HepG2 (cell line): ENCODE data around the gene TGIF1. TPM values are rescaled to one million over a fixed set of nuclear protein-coding genes. Genes with fewer than 3 reads are reported as not detected.

Experiments
- BRD4 ChIP-seq: sonication (generic); formaldehyde crosslinking; IDR thresholded peaks from 2 replicates; pipeline ENCODE4 v1.4.0; 2020; ENCODE audit warnings: missing genetic modification reagents
- CEBPB ChIP-seq: IDR thresholded peaks from 2 replicates; pipeline ENCODE4 v1.6.1; 2011; ENCODE audit warnings: low read depth, low read length, improper control_type of control experiment, borderline replicate concordance
- FOSL1 ChIP-seq: sonication (generic); formaldehyde crosslinking; IDR thresholded peaks from 2 replicates; pipeline ENCODE4 v1.9.0; 2021; ENCODE audit warnings: missing genetic modification reagents, borderline replicate concordance
- HDAC1 ChIP-seq: sonication (generic); formaldehyde crosslinking; IDR thresholded peaks from 2 replicates; pipeline ENCODE4 v1.5.1; 2020; ENCODE audit warnings: mild to moderate bottlenecking, missing genetic modification reagents
- HNRNPH1 ChIP-seq: fragments of 200-400 bp; formaldehyde crosslinking; optimal IDR thresholded peaks from 2 replicates; pipeline ENCODE3; 2017; ENCODE audit warnings: mild to moderate bottlenecking, low read depth, low read length
- NFATC3 ChIP-seq: sonication (generic); formaldehyde crosslinking; IDR thresholded peaks from 2 replicates; pipeline ENCODE4 v1.5.1; 2020; ENCODE audit warnings: mild to moderate bottlenecking, missing genetic modification reagents
- PCBP1 ChIP-seq: fragments of 200-400 bp; formaldehyde crosslinking; IDR thresholded peaks from 2 replicates; pipeline ENCODE4 v1.6.1; 2017; ENCODE audit warnings: mild to moderate bottlenecking, low read depth, low read length, borderline replicate concordance
- POGZ ChIP-seq: sonication (generic); formaldehyde crosslinking; IDR thresholded peaks from 2 replicates; pipeline ENCODE4 v1.4.0; 2020; ENCODE audit warnings: mild to moderate bottlenecking, missing genetic modification reagents
- RXRB ChIP-seq: IDR thresholded peaks from 2 replicates; pipeline ENCODE4 v1.6.1; 2016; ENCODE audit warnings: borderline replicate concordance, missing genetic modification reagents, missing compliant biosample characterization
- YY1 ChIP-seq: IDR thresholded peaks from 2 replicates; pipeline ENCODE4 v1.6.1; 2011; ENCODE audit warnings: low read length, low read depth, moderate library complexity, mild to moderate bottlenecking; ENCODE audit not compliant: insufficient read depth, insufficient replicate concordance
- ZBTB7A ChIP-seq: sonication (generic); formaldehyde crosslinking; IDR thresholded peaks from 2 replicates; pipeline ENCODE4 v1.8.0; 2022; ENCODE audit warnings: mild to moderate bottlenecking, missing genetic modification reagents
- ZFAT ChIP-seq: sonication (generic); formaldehyde crosslinking; conservative IDR thresholded peaks from 2 replicates; pipeline ENCODE4 v1.8.1; 2023; ENCODE audit warnings: missing genetic modification reagents, inconsistent platforms
- ZMAT3 ChIP-seq: sonication (generic); formaldehyde crosslinking; conservative IDR thresholded peaks from 2 replicates; pipeline ENCODE4 v1.7.0; 2021; ENCODE audit warnings: missing genetic modification reagents
- ZNF10 ChIP-seq: sonication (generic); formaldehyde crosslinking; IDR thresholded peaks from 2 replicates; pipeline ENCODE4 v1.4.0; 2020; ENCODE audit warnings: mild to moderate bottlenecking, low read depth, missing genetic modification reagents, borderline replicate concordance
- ZNF34 ChIP-seq: sonication (generic); formaldehyde crosslinking; IDR thresholded peaks from 2 replicates; pipeline ENCODE4 v1.4.0; 2020; ENCODE audit warnings: mild to moderate bottlenecking, missing genetic modification reagents, borderline replicate concordance
- polyA plus RNA-seq, 8 experiments: library from polyadenylated mRNA; depleted of rRNA in 3 of 8; stranded (reverse) in 7 of 8; unstranded in 1 of 8; fragments of >200 nt; fragmentation: Illumina TruSeq in 4 of 8; extraction: Trizol in 4 of 8; gene quantifications; 2 replicates each; pipeline versions ENCODE4 v1.2.1 to v1.2.3, GENCODE V29; 2011 to 2016; ENCODE audit warnings: low read depth in 4 of 8, missing spikeins in 1 of 8, mixed read lengths in 1 of 8; ENCODE audit not compliant: insufficient read depth in 1 of 8
- total RNA-seq, 5 experiments: library from RNA; depleted of rRNA; stranded (reverse); fragments of >200 nt; fragmentation: Illumina TruSeq; extraction: Trizol; gene quantifications; 2 replicates each; pipeline ENCODE4 v1.2.3, GENCODE V29; 2016; ENCODE audit warnings: low read depth in 1 of 5
- TF ChIP-seq, protein P1 (sequence below): sonication (generic); formaldehyde crosslinking; IDR thresholded peaks from 2 replicates; pipeline ENCODE4 v1.4.0; 2020; ENCODE audit warnings: mild to moderate bottlenecking, missing genetic modification reagents
- TF ChIP-seq, protein P2 (sequence below): IDR thresholded peaks from 2 replicates; pipeline ENCODE4 v1.6.1; 2012; ENCODE audit warnings: inconsistent platforms
- TF ChIP-seq, protein P3 (sequence below): sonication (generic); formaldehyde crosslinking; IDR thresholded peaks from 2 replicates; pipeline ENCODE4 v1.8.1; 2023; ENCODE audit warnings: mild to moderate bottlenecking, inconsistent platforms, moderate library complexity, missing genetic modification reagents, borderline replicate concordance
- TF ChIP-seq, protein P4 (sequence below): IDR thresholded peaks from 2 replicates; pipeline ENCODE4 v1.6.1; 2016; ENCODE audit warnings: mild to moderate bottlenecking

Gene TGIF1
- total and polyA plus RNA-seq, 2 of the 13 experiments (the other 11 are each of a cell fraction or from before 2014, with no cell fraction given) = 50.0 to 76.1 TPM

DNA sequence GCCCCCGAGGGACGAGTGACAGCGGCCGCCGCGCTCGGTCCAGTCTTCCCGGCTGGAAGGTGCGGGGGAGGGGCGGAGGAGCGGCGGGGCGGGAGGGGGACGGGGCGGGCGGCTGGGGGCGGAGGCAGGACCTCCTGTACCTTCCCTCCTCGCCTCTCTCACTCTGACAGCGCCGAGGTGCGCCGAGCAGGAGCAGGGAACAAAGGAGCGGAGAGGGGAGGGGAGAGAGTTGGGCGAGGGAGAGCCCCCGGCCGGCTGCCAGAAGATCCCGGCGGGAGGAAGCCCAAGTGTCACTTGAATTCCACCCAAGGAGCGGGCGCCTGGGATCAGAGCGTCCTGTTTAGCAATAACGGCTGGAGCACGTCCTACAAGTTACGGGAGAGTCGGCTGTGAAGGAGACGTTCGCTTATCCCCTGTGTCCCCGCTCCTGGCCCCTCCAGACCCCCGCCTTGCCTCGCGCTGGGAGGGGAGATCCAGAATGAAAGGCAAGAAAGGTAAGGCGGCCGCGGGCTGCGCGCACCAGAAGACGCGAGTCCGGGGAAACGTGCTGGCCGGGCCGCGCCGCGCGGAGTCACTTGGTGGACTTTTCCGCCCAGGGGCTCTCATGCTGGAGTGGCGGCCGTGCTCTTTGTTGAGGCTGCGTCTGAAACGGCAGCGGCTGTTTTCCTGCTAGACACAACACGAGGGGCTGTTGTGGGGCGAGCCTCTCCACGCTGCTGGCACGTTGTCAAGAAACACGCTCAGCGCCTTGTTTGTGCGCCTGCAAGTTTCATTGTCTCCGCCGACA lies at the start of gene TGIF1 (continued):
- 0 out of 2 replicates have a peak, but pooled peaks have one; percentile 70 for TF ChIP-seq NFATC3 (CRISPR knock-in tag)
- TF ChIP-seq BRD4 (CRISPR knock-in tag) = 0 out of 2 replicates have a peak, but pooled peaks have one; percentile 50
- TF ChIP-seq, protein P1, sequence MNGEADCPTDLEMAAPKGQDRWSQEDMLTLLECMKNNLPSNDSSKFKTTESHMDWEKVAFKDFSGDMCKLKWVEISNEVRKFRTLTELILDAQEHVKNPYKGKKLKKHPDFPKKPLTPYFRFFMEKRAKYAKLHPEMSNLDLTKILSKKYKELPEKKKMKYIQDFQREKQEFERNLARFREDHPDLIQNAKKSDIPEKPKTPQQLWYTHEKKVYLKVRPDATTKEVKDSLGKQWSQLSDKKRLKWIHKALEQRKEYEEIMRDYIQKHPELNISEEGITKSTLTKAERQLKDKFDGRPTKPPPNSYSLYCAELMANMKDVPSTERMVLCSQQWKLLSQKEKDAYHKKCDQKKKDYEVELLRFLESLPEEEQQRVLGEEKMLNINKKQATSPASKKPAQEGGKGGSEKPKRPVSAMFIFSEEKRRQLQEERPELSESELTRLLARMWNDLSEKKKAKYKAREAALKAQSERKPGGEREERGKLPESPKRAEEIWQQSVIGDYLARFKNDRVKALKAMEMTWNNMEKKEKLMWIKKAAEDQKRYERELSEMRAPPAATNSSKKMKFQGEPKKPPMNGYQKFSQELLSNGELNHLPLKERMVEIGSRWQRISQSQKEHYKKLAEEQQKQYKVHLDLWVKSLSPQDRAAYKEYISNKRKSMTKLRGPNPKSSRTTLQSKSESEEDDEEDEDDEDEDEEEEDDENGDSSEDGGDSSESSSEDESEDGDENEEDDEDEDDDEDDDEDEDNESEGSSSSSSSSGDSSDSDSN (CRISPR knock-in tag) = peak; percentile 57
- no peak for TF ChIP-seq YY1
- TF ChIP-seq CEBPB = no peak
- 0 out of 2 replicates have a peak, but pooled peaks have one; percentile 18 for TF ChIP-seq ZFAT (CRISPR knock-in tag)
- TF ChIP-seq, protein P2, sequence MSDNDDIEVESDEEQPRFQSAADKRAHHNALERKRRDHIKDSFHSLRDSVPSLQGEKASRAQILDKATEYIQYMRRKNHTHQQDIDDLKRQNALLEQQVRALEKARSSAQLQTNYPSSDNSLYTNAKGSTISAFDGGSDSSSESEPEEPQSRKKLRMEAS = peak; percentile 53
- 0 out of 2 replicates have a peak, but pooled peaks have one; percentile 11 for TF ChIP-seq ZMAT3 (CRISPR knock-in tag)
- TF ChIP-seq ZBTB7A (CRISPR knock-in tag) = no peak
- 0 out of 2 replicates have a peak, but pooled peaks have one; percentile 6 for TF ChIP-seq RXRB
- TF ChIP-seq, protein P3, sequence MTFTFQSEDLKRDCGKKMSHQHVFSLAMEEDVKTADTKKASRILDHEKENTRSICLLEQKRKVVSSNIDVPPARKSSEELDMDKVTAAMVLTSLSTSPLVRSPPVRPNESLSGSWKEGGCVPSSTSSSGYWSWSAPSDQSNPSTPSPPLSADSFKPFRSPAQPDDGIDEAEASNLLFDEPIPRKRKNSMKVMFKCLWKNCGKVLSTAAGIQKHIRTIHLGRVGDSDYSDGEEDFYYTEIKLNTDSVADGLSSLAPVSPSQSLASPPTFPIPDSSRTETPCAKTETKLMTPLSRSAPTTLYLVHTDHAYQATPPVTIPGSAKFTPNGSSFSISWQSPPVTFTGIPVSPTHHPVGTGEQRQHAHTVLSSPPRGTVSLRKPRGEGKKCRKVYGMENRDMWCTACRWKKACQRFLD (CRISPR knock-in tag) = no peak
- peak; percentile 67 for TF ChIP-seq HNRNPH1
- TF ChIP-seq, protein P4, sequence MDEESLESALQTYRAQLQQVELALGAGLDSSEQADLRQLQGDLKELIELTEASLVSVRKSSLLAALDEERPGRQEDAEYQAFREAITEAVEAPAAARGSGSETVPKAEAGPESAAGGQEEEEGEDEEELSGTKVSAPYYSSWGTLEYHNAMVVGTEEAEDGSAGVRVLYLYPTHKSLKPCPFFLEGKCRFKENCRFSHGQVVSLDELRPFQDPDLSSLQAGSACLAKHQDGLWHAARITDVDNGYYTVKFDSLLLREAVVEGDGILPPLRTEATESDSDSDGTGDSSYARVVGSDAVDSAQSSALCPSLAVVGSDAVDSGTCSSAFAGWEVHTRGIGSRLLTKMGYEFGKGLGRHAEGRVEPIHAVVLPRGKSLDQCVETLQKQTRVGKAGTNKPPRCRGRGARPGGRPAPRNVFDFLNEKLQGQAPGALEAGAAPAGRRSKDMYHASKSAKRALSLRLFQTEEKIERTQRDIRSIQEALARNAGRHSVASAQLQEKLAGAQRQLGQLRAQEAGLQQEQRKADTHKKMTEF (CRISPR knock-in tag) = peak; percentile 41; the same call in 1 of the 2 replicates
- TF ChIP-seq POGZ (CRISPR knock-in tag) = no peak
- no peak for TF ChIP-seq ZNF10
- TF ChIP-seq HDAC1 (CRISPR knock-in tag) = peak; percentile 35
- no peak for TF ChIP-seq ZNF34 (CRISPR knock-in tag)
- peak; percentile 86; the same call in 1 of the 2 replicates for TF ChIP-seq PCBP1
- no peak for TF ChIP-seq FOSL1 (CRISPR knock-in tag)
